GM19239 (cell line): ENCODE measurements around the gene WIPI1.
"Not testable (repeated sequence)": the region's sequence is repeated elsewhere in the genome, so short reads cannot be mapped to it uniquely, and the experiment has no call there.

Source experiments
- DNase-seq: peaks from one replicate; pipeline ENCODE4 v3.0.0; 2011; ENCODE audit warnings: low spot score; ENCODE audit not compliant: insufficient read length
- FAIRE-seq: peaks from 2 replicates; lab custom pipeline; 2011; peaks lifted over from hg19 to GRCh38; lab: Jason Lieb, UNC

WIPI1 gene

DNA sequence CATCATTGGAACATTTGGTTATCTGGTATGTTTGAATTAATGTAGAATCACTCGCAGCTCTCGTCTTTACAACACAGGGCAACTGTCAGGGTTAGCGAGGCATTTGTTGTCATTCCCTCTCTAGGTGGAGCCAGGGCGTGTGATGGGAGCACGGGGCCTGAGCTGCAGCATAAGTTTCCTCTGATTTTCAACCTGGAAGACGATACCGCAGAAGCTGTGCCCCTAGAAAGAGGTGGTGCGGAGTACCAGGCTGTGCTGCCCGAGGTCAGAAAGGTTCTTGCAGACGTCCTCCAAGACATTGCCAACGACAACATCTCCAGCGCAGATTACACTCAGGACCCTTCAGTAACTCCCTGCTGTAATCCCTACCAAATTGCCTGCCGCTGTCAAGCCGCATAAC, 37.2 kb downstream of the WIPI1 start:
- FAIRE-seq (no peak), DNase-seq (no peak)

DNA sequence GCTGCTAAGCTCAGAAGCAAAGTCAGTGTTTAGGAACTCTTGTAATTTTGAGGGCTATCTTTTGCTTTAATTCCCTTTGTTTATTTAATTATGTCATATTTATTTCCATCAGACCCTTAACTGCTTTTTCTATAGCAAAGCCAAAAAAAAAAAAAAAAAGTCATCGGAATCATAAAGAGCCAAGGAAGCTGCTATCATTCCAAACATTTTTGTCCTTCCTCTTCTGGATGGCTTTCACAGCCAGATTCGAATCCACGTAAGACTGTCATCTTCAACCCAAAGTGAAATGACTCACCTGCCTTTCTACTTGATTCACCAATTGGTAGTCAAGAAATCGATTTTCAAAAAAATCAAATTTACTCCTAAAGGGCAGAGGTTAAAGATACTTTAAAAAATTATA, 38.4 kb downstream of the WIPI1 start:
- DNase-seq (no peak), FAIRE-seq (no peak)

DNA sequence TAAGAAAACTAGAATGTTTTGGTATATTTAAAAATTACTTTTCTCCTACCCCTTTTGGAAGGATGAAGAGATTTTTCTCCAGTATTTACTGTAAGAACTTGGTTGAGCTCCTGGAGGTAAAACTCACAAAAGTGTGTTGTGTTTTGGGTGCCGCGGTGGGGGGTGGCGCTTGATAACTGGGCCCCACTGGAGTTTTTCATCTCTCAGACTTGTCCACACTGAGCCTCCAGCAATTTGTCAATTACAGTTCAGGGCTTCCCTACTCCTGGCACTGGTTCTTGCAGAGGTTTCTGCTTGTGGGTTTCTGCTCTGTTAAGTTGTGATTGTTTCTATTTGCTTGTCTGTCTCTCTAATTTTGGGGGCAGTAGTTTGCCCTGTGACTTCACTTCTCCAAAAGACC, 40.0 kb downstream of the WIPI1 start:
- no peak for FAIRE-seq
- DNase-seq = no peak

DNA sequence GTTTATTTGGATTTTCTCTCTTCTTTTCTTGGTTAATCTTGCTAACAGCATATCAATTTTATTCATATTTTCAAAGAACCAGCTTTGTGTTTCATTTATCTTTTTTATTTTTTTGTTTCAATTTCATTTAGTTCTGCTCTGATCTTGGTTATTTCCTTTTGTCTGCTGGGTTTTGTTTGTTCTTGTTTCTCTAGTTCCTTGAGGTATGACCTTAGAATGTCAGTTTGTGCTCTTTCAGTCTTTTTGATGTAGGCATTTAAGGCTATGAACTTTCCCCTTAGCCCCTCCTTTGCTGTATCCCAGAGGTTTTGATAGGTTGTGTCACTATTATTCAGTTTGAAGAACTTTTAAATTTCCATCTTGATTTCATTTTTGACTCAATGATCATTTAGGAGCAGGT, 42.4 kb downstream of the WIPI1 start:
- DNase-seq, FAIRE-seq: not testable (repeated sequence)

DNA sequence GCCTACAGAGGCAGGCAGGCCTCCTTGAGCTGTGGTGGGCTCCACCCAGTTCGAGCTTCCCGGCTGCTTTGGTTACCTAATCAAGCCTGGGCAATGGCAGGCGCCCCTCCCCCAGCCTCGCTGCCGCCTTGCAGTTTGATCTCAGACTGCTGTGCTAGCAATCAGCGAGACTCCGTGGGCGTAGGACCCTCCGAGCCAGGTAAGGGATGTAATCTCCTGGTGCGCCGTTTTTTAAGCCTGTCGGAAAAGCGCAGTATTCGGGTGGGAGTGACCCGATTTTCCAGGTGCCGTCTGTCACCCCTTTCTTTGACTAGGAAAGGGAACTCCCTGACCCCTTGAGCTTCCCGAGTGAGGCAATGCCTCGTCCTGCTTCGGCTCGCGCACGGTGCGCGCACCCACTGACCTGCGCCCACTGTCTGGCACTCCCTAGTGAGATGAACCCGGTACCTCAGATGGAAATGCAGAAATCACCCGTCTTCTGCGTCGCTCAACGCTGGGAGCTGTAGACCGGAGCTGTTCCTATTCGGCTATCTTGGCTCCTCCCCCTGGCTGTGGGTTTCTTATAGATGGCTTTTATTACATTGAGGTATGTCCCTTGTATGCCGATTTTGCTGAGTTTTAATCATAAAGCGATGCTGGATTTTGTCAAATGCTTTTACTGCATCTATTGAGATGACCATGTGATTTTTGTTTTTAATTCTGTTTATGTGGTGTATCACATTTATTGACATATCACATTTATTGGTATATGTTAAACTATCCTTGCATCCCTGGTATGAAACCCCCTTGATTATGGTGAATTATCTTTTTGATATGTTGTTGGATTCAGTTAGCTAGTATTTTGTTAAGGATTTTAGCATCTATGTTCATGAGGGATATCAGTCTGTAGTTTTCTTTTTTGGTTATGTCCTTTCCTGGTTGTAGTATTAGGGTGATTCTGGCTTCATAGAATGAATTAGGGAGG, 43.4 kb downstream of the WIPI1 start:
- not testable (repeated sequence) for FAIRE-seq, DNase-seq

DNA sequence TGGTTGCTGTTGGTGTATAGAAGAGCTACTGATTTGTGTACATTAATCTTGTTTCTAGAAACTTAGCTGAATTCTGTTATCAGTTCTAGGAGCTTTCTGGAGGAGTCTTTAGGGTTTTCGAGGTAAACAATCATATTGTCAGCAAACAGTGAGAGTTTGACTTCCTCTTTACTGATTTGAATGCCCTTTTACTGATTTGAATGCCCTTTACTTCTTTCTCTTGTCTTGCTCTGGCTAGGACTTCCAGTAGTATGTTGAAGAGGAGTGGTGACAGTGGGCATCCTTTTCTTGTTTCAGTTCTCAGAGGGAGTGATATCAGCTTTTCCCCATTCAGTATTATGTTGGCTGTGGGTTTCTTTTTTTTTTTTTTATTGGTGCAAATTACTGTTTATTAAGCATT, 49.6 kb downstream of the WIPI1 start:
- FAIRE-seq, DNase-seq: not testable (repeated sequence)

DNA sequence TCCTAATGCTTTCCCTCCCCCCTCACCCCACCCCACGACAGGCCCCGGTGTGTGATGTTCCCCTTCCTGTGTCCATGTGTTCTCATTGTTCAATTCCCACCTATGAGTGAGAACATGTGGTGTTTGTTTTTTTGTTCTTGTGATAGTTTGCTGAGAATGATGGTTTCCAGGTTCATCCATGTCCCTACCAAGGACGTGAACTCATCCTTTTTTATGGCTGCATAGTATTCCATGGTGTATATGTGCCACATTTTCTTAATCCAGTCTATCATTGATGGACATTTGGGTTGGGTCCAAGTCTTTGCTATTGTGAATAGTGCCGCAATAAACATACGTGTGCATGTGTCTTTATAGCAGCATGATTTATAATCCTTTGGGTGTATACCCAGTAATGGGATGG, 53.5 kb downstream of the WIPI1 start:
- FAIRE-seq = not testable (repeated sequence)

DNA sequence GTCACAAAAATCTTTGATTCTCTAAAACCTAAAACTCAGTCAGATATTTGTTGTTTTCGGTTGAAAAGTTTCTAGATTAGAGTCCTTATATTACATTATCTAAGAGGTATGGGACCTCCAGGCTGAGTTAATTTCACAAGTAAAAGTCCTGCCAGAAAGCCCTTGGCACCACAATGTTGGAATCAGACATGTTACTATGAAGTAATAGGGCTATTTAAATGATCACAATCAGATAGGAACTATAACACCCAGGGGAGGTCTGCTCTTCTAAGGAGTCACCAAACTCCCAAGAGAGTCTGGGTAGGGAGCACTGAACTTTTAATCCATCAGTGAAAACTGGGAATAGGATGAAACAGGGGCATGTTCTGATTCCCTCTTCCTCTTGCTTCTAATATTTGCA, 54.2 kb downstream of the WIPI1 start:
- FAIRE-seq = no peak
- no peak for DNase-seq

More for the DNA sequence above, 53.5 kb downstream of the WIPI1 start:
- DNase-seq = not testable (repeated sequence)

DNA sequence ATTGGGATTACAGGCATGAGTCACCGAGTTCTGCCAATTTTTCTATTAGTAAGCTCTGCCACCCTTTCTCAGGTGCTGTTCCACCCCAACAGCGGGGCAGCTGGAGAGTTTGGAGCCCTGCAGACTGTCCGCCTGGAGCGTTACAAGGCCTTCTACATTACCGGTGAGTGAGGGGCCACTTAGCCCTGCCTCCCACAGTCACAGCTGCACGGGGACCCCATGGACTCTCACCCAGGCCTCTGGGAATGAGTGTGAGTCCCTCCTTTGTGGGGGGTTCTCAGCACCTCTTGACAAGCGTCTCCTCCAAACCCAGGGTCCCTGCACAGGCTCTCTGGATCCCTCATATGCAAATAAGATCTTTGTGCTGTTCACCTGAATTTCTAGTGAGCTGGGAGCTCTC, 56.0 kb downstream of the WIPI1 start:
- FAIRE-seq = no peak
- DNase-seq = no peak

DNA sequence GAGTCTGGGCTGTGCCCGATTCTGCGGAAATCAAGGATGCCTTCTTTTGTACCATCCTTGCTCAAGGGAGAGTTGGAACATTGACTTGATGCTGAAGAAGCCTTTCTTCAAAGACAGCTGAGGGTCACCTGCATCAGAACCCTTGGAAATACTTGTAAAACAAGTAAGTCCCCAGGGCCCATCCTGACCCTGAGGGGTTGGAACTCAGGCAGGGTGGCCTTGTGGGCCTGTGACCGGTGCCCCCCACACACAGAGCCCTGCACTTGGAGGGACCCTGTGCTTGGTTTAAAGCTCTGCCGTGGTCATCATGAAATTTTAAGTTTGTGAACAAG, 56.9 kb downstream of the WIPI1 start:
- no peak for FAIRE-seq
- no peak for DNase-seq

DNA sequence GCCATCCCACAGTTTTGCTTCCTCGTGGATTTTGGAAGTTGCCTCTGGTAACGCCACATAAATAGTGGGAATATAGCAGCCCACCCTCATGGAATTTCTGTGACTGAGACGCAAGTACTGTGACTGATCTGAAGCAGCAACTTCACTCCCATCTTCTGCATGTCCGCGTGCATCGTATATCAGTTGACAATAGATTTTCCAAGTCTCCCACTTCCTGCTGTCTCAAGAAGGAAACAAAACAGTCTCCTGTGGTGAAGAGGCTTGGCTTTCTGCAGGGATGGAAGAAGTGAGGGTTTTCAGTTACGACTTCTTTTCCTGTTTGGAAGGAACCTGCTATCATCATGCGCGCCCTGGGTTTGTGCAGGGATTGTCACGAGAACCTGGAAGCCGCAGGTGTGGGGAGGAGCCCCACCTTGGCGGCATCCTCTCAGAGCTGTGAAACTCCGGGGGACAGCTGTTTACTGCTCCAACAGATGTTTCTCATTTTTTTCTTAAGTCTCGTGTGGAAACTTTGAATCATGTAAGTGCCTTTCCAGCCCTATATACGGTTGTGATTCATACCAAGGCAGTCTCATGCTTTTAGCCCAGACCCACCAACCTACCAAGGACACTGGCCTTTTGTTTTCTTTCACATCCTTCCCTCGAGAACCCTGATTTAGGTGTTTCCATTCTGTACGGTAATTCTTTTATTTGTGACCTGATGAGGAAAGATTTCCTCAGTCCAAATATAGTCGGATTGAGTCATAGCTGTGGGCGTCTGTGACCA, 57.5 kb downstream of the WIPI1 start:
- no peak for DNase-seq

DNA sequence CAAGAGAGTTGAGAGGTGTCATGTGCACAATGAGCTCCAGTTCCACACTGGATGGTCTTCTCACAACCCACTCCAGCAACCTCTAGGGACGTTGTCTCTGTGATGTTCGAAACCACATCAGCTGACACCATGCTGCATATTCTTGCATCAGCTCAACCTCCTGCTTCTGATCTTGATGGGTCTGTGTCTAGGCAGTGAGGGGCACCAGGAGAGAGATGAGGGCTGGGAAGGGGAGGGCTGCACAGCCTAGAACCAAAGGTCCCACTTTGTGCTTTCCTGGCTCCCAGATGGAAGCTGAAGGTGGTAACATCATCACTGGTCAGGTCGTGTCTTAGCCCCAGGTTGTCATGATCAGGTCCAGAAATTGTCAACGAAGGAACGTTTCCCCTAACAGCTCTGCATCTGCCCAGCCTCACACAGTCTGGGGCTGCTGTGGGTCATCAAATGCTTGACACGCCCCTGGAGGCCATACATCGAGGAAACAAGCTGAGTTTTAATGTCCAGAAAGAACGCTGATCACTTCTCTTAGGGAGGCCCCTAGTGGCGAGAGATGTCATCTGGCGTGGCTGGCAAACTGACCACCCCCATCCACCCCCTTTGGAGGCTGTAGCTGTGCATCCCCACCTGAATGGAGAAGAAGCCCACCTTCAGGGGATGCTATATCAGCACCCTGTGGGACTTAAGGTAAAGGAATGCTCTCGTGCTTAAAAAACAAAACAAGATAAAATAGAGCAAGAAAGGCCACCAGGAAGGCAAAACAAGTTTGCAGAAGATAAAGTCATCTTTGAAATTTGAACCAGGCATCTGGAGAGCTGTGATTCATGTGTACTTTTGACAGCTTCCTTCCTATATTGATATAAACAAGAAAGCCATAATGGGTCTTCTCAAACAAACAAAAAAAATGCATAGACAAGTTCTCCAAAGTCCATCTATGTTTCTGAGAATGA, 58.3 kb downstream of the WIPI1 start:
- DNase-seq (peak; percentile 76), FAIRE-seq (peak; percentile 95)

More for the DNA sequence above, 57.5 kb downstream of the WIPI1 start:
- FAIRE-seq = no peak

DNA sequence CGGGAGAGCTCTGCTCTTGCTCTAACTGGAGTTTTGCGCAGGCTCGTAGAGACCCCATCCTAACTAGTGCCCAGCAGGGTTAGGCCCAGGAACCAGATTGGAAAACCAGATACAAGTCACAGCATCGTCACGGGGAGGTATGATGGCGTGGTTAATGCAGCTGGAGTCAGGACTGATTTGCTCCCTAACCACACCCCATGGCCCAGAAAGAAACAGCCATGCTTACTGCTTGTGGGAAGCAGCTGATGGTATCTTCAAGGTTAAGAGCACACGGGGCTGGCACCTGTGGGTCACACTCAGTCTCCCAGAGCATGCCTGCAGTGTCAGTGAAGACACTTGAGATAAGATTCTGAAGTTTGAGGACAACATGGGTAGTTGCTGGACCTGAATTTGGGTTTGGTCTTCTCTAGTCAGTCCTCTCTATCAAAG, 60.2 kb downstream of the WIPI1 start:
- DNase-seq (no peak), FAIRE-seq (no peak)

DNA sequence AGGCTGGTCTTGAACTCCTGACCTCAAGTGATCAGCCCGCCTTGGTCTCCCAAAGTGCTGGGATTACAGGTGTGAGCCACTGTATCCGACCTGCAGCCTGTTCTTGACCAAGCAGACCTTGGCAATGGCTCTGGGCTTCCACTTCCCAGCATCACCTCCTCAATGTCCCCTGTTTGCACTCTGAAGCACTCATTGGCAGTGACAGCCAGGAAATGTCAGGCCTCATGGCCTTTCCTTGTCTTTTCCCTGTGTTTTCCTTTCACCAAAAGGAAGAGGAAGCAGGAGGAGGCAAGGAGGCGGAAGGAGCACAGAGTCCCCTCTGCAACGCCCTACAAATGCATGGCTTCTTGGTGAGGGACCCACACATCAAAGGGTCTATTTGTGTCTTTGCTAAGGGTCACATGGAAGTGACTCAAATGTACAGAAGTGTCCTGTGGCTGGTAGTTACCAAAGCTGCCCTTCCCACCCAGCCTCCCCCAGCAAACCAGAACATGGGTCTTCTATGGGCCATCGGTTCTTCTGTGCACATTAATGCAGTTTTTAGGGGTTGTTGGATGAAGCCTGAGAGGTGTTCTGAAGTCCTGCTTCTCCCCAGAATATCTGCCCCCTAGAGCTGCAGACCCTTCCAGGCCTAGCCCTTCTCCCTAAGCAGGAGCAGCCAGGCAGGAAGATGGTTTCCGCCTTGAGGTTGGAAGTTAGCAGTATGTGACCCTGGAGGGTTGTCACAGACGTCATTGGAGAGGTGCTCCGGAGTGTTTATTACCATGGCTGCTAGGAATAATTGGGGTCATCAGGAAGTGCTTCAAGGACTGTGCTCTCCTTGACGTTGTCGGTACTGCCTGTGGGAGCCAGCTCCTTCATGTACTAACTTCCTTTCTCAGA, 60.8 kb downstream of the WIPI1 start:
- DNase-seq = no peak
- no peak for FAIRE-seq

DNA sequence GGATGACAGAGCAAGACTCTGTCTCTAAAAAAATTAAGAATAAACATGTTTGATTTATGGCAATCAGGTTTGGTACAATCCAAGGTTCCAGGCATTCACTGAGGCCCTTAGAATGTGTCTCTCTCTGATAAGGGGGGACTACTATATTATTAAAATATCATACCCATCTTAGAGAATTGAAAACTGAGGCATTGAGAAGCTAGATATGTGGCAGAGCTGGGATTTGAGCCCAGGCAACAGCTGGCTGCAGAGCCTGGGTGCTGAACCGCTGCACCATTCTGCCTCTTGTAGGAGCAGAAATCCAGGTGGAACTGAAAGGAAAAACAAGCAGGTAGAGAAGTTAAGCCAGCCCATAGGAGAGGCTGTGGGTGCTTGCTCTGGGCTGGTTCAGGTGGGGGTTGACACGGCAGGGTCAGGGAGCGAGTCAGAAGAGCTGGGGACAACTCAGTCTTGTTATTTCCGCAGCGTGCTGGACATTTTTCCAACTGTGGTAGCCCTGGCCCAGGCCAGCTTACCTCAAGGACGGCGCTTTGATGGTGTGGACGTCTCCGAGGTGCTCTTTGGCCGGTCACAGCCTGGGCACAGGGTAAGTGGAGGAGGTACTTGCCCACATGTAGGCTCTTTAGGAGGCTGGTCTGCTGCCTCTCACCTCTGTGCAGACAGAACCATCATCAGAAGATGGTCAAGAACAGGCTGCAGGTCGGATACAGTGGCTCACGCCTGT, 62.5 kb downstream of the WIPI1 start:
- FAIRE-seq (no peak), DNase-seq (no peak)

DNA sequence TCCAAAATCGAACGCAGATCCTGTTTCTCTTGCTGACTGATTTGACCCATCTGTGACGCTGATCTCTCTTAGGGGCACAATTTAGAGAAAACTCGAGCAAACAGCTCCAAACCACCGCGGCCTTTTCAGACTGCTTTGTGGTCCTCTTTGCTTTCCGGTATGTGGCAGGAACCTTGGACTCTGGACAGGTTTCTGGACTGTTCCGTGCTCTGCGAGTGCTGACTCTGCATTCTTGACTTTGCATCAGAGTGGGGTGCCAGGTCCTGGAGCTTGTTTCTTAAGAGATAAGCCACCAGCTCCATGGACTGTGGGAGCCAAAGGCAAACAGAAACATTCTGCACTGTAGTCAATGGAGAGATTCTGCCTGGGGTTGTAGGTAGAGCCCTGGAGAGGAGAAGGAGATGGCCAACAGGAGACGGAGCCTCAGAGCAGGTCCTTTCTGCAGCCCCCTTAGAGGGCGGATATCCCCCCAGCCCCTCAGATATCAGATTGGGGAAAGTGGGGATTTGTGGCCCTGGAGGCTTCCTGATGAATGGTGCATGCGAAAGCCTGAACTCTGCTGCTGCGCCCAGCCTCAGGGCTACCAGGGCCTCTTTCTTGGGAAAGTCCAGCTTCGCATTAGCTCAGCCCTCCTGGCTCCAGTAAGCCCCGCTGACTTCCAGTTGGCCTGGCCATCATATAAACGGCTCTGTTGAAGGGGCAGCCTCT, 65.6 kb downstream of the WIPI1 start:
- FAIRE-seq = no peak
- no peak for DNase-seq

DNA sequence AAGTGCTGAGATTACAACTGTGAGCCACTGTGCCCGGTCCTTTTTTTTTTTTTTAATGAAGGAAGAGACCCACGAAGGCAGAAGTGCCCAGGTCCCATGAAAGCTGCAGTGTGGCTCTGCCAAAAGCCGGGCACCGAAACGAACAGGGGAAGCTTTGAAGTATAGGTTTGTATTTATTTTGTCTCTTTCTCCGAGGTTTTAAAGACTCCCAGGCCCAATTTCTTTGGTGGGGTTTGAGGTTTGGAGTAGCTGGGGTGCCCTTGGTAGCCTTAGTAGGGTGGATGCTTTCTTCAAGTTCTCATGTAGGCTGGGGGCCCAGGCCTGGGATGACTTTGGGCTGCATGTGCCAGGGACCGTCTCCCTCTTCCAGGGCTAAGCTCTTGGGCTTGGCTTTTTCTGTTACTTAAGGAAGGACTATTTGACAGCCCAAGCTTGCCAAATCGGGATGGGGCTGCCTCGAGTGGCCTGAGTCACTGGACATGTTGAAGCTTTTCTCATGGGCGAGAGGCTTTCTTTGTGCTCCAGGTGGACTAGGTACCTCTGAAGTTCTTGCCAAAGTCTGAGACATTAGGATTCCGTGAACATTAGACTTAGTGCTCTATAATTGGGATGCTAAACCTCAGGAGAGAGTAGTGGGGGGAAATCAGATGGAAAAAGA, 66.3 kb downstream of the WIPI1 start:
- FAIRE-seq = no peak
- no peak for DNase-seq
